Measurements from ENCODE around the gene LMO1.

Gene LMO1

GRCh38 chr11:8261921-8262551 is 1.6 kb downstream of the LMO1 start:
- peaks cover 43% of the 10 kb centered on the region for H3K27me3 ChIP-seq (ENCODE audit: low read depth, low read length)

GRCh38 chr11:8261291-8261690 is 2.4 kb downstream of the LMO1 start:
- peaks cover 0 to 29% of the 10 kb centered on the region in 2 donors for H3K4me1 ChIP-seq (ENCODE audit: control insufficient read depth in 1 of 2, insufficient read depth in 2 of 2, low read length in 2 of 2)
- H3K36me3 ChIP-seq (ENCODE audit: control insufficient read depth in 1 of 2, insufficient read depth in 2 of 2, low read length in 2 of 2) = no peaks in the 10 kb centered on the region
- no peak overlapping the region for H3K27ac ChIP-seq (ENCODE audit: low read length)
- no peak overlapping the region for H3K4me3 ChIP-seq (ENCODE audit: low read depth in 1 of 2, low read length in 2 of 2)
- H3K27me3 ChIP-seq (ENCODE audit: low read depth, low read length) = peaks cover 36% of the 10 kb centered on the region
- no peaks in the 10 kb centered on the region for H3K9me3 ChIP-seq (ENCODE audit: control insufficient read depth in 1 of 2, low read length in 2 of 2)

More at GRCh38 chr11:8261921-8262551, 1.6 kb downstream of the LMO1 start:
- peaks cover 0 to 29% of the 10 kb centered on the region in 2 donors for H3K4me1 ChIP-seq (ENCODE audit: control insufficient read depth in 1 of 2, insufficient read depth in 2 of 2, low read length in 2 of 2)
- no peaks in the 10 kb centered on the region for H3K9me3 ChIP-seq (ENCODE audit: control insufficient read depth in 1 of 2, low read length in 2 of 2)
- no peak overlapping the region for H3K27ac ChIP-seq (ENCODE audit: low read length)
- H3K4me3 ChIP-seq (ENCODE audit: low read depth in 1 of 2, low read length in 2 of 2) = peak overlapping the region in 1 of 2 donors; percentile 70
- no peaks in the 10 kb centered on the region for H3K36me3 ChIP-seq (ENCODE audit: control insufficient read depth in 1 of 2, insufficient read depth in 2 of 2, low read length in 2 of 2)

GRCh38 chr11:8260202-8260966 is 3.3 kb downstream of the LMO1 start:
- peaks cover 29% of the 10 kb centered on the region for H3K27me3 ChIP-seq (ENCODE audit: low read depth, low read length)
- no peak overlapping the region for H3K27ac ChIP-seq (ENCODE audit: low read length)
- H3K9me3 ChIP-seq (ENCODE audit: control insufficient read depth in 1 of 2, low read length in 2 of 2) = no peaks in the 10 kb centered on the region

GRCh38 chr11:8259306-8259959 is 4.2 kb downstream of the LMO1 start:
- Histone ChIP-seq H3K4me3 (ENCODE audit: low read depth in 1 of 2, low read length in 2 of 2) (no peak overlapping the region), H3K27ac (ENCODE audit: low read length) (no peak overlapping the region), H3K9me3 (ENCODE audit: control insufficient read depth in 1 of 2, low read length in 2 of 2) (no peaks in the 10 kb centered on the region), H3K36me3 (ENCODE audit: control insufficient read depth in 1 of 2, insufficient read depth in 2 of 2, low read length in 2 of 2) (no peaks in the 10 kb centered on the region), H3K4me1 (ENCODE audit: control insufficient read depth in 1 of 2, insufficient read depth in 2 of 2, low read length in 2 of 2) (peaks cover 0 to 29% of the 10 kb centered on the region in 2 donors), H3K27me3 (ENCODE audit: low read depth, low read length) (peaks cover 26% of the 10 kb centered on the region)

More at GRCh38 chr11:8260202-8260966, 3.3 kb downstream of the LMO1 start:
- H3K4me3 ChIP-seq (ENCODE audit: low read depth in 1 of 2, low read length in 2 of 2) = no peak overlapping the region
- H3K36me3 ChIP-seq (ENCODE audit: control insufficient read depth in 1 of 2, insufficient read depth in 2 of 2, low read length in 2 of 2) = no peaks in the 10 kb centered on the region
- H3K4me1 ChIP-seq (ENCODE audit: control insufficient read depth in 1 of 2, insufficient read depth in 2 of 2, low read length in 2 of 2) = peaks cover 0 to 29% of the 10 kb centered on the region in 2 donors

- H3K4me1 ChIP-seq (ENCODE audit: control insufficient read depth in 1 of 2, insufficient read depth in 2 of 2, low read length in 2 of 2) = peaks cover 0 to 25% of the 10 kb centered on the region in 2 donors
- H3K9me3 ChIP-seq (ENCODE audit: control insufficient read depth in 1 of 2, low read length in 2 of 2) = no peaks in the 10 kb centered on the region
- no peaks in the 10 kb centered on the region for H3K36me3 ChIP-seq (ENCODE audit: control insufficient read depth in 1 of 2, insufficient read depth in 2 of 2, low read length in 2 of 2)
- no peak overlapping the region for H3K4me3 ChIP-seq (ENCODE audit: low read depth in 1 of 2, low read length in 2 of 2)
- H3K27ac ChIP-seq (ENCODE audit: low read length) = no peak overlapping the region
- H3K27me3 ChIP-seq (ENCODE audit: low read depth, low read length) = peaks cover 21% of the 10 kb centered on the region
These were observed 4.9 kb downstream of the LMO1 start for GRCh38 chr11:8258784-8259183.

GRCh38 chr11:8258289-8258688 is 5.4 kb downstream of the LMO1 start:
- Histone ChIP-seq H3K36me3 (ENCODE audit: control insufficient read depth in 1 of 2, insufficient read depth in 2 of 2, low read length in 2 of 2) (no peaks in the 10 kb centered on the region), H3K4me1 (ENCODE audit: control insufficient read depth in 1 of 2, insufficient read depth in 2 of 2, low read length in 2 of 2) (peaks cover 0 to 22% of the 10 kb centered on the region in 2 donors), H3K27ac (ENCODE audit: low read length) (no peak overlapping the region), H3K4me3 (ENCODE audit: low read depth in 1 of 2, low read length in 2 of 2) (no peak overlapping the region), H3K27me3 (ENCODE audit: low read depth, low read length) (peaks cover 21% of the 10 kb centered on the region), H3K9me3 (ENCODE audit: control insufficient read depth in 1 of 2, low read length in 2 of 2) (no peaks in the 10 kb centered on the region)

- Histone ChIP-seq H3K27ac (ENCODE audit: low read length) (no peak overlapping the region), H3K27me3 (ENCODE audit: low read depth, low read length) (peaks cover 16% of the 10 kb centered on the region), H3K4me3 (ENCODE audit: low read depth in 1 of 2, low read length in 2 of 2) (no peak overlapping the region), H3K36me3 (ENCODE audit: control insufficient read depth in 1 of 2, insufficient read depth in 2 of 2, low read length in 2 of 2) (no peaks in the 10 kb centered on the region), H3K9me3 (ENCODE audit: control insufficient read depth in 1 of 2, low read length in 2 of 2) (no peaks in the 10 kb centered on the region), H3K4me1 (ENCODE audit: control insufficient read depth in 1 of 2, insufficient read depth in 2 of 2, low read length in 2 of 2) (peaks cover 0 to 13% of the 10 kb centered on the region in 2 donors)
These were observed 6.5 kb downstream of the LMO1 start for GRCh38 chr11:8257003-8257664.

GRCh38 chr11:8256271-8257002 is 7.2 kb downstream of the LMO1 start:
- no peak overlapping the region for H3K27ac ChIP-seq (ENCODE audit: low read length)
- no peaks in the 10 kb centered on the region for H3K36me3 ChIP-seq (ENCODE audit: control insufficient read depth in 1 of 2, insufficient read depth in 2 of 2, low read length in 2 of 2)
- H3K27me3 ChIP-seq (ENCODE audit: low read depth, low read length) = peaks cover 9% of the 10 kb centered on the region
- no peak overlapping the region for H3K4me3 ChIP-seq (ENCODE audit: low read depth in 1 of 2, low read length in 2 of 2)
- H3K9me3 ChIP-seq (ENCODE audit: control insufficient read depth in 1 of 2, low read length in 2 of 2) = no peaks in the 10 kb centered on the region
- H3K4me1 ChIP-seq (ENCODE audit: control insufficient read depth in 1 of 2, insufficient read depth in 2 of 2, low read length in 2 of 2) = peaks cover 0 to 10% of the 10 kb centered on the region in 2 donors

GRCh38 chr11:8253566-8253965 is 10.1 kb downstream of the LMO1 start:
- Histone ChIP-seq H3K27ac (ENCODE audit: low read length) (no peak overlapping the region), H3K36me3 (ENCODE audit: control insufficient read depth in 1 of 2, insufficient read depth in 2 of 2, low read length in 2 of 2) (no peaks in the 10 kb centered on the region), H3K4me3 (ENCODE audit: low read depth in 1 of 2, low read length in 2 of 2) (no peak overlapping the region), H3K9me3 (ENCODE audit: control insufficient read depth in 1 of 2, low read length in 2 of 2) (no peaks in the 10 kb centered on the region), H3K4me1 (ENCODE audit: control insufficient read depth in 1 of 2, insufficient read depth in 2 of 2, low read length in 2 of 2) (peaks cover 0 to 1% of the 10 kb centered on the region in 2 donors), H3K27me3 (ENCODE audit: low read depth, low read length) (no peaks in the 10 kb centered on the region)

GRCh38 chr11:8252946-8253345 is 10.7 kb downstream of the LMO1 start:
- Histone ChIP-seq H3K9me3 (ENCODE audit: control insufficient read depth in 1 of 2, low read length in 2 of 2) (no peaks in the 10 kb centered on the region), H3K27ac (ENCODE audit: low read length) (no peak overlapping the region), H3K27me3 (ENCODE audit: low read depth, low read length) (no peaks in the 10 kb centered on the region), H3K36me3 (ENCODE audit: control insufficient read depth in 1 of 2, insufficient read depth in 2 of 2, low read length in 2 of 2) (no peaks in the 10 kb centered on the region), H3K4me1 (ENCODE audit: control insufficient read depth in 1 of 2, insufficient read depth in 2 of 2, low read length in 2 of 2) (no peaks in the 10 kb centered on the region), H3K4me3 (ENCODE audit: low read depth in 1 of 2, low read length in 2 of 2) (no peak overlapping the region)
